Dedifferentiated amniotic fluid mesenchymal stem cell (primary cell): ENCODE measurements around the gene RAP2B.

ENCODE experiments used
- DNase-seq: peaks from one replicate; pipeline ENCODE4 v3.0.0-alpha.2; 2016; ENCODE audit errors: extremely low spot score

The RAP2B gene

GRCh38 chr3:153160451-153161137 lies 1.4 kb upstream of the RAP2B start:
- peak; percentile 72 for DNase-seq

- DNase-seq: peak; percentile 100
These were observed 800 bp upstream of the RAP2B start for GRCh38 chr3:153161138-153161713.

- DNase-seq: no peak
These were observed 727 bp downstream of the RAP2B start for GRCh38 chr3:153162513-153163392.

GRCh38 chr3:153163393-153163724 lies 1.3 kb downstream of the RAP2B start:
- no peak for DNase-seq

- DNase-seq: no peak
These were observed 1.9 kb downstream of the RAP2B start for GRCh38 chr3:153163756-153164550.

GRCh38 chr3:153165261-153165681 lies 3.2 kb downstream of the RAP2B start:
- DNase-seq: no peak

- no peak for DNase-seq
These were observed 4.2 kb downstream of the RAP2B start for GRCh38 chr3:153166206-153166605.

- DNase-seq: no peak
These were observed 4.8 kb downstream of the RAP2B start for GRCh38 chr3:153166796-153167195.

- DNase-seq: no peak
These were observed 7.9 kb downstream of the RAP2B start for GRCh38 chr3:153169793-153170383.

- no peak for DNase-seq
These were observed 9.2 kb downstream of the RAP2B start for GRCh38 chr3:153171256-153171655.

GRCh38 chr3:153171918-153172317 lies 9.9 kb downstream of the RAP2B start:
- no peak for DNase-seq

- no peak for DNase-seq
These were observed 11.1 kb downstream of the RAP2B start for GRCh38 chr3:153172796-153173757.

- DNase-seq: no peak
These were observed 11.9 kb downstream of the RAP2B start for GRCh38 chr3:153173758-153174516.

GRCh38 chr3:153176197-153176596 lies 14.2 kb downstream of the RAP2B start:
- no peak for DNase-seq

GRCh38 chr3:153180860-153181372 lies 18.9 kb downstream of the RAP2B start:
- no peak for DNase-seq

GRCh38 chr3:153182501-153183293 lies 20.7 kb downstream of the RAP2B start:
- peak; percentile 64 for DNase-seq

- DNase-seq: no peak
These were observed 28.9 kb downstream of the RAP2B start for GRCh38 chr3:153190923-153191322.

- no peak for DNase-seq
These were observed 30.3 kb downstream of the RAP2B start for GRCh38 chr3:153192327-153192726.
